Measurements from ENCODE around the gene SIM2. TPM values are rescaled to one million over a fixed set of nuclear protein-coding genes. Genes with fewer than 3 reads are reported as not detected.

The SIM2 gene
- total RNA-seq, 1 donor from 2014 or later, result not detected

- no peaks in the 10 kb centered on the region for H3K4me1 ChIP-seq
- DNase-seq (ENCODE audit: extremely low spot score in 2 of 2), result no peak
- no peaks in the 10 kb centered on the region for H3K36me3 ChIP-seq
- TF ChIP-seq POLR2AphosphoS5 (IDR thresholded peaks at IDR 0.05; ENCODE audit: insufficient read depth in 1 of 2, low read depth in 1 of 2) (no peak), CTCF (IDR thresholded peaks at IDR 0.05) (no peak), POLR2A (IDR thresholded peaks at IDR 0.05) (no peak)
- no peaks in the 10 kb centered on the region for H3K27me3 ChIP-seq
- H3K4me3 ChIP-seq, result no peak overlapping the region
- no peaks in the 10 kb centered on the region for H3K9me3 ChIP-seq
- intact Hi-C loops (cut with DNase I), result no loop called here
- no peak overlapping the region for H3K27ac ChIP-seq
Measured at GRCh38 chr21:36745459-36745858, 46.5 kb downstream of the SIM2 start.

GRCh38 chr21:36747041-36747814, 48.3 kb downstream of the SIM2 start:
- no peak for DNase-seq (ENCODE audit: extremely low spot score in 2 of 2)
- H3K27me3 ChIP-seq, result no peaks in the 10 kb centered on the region
- H3K36me3 ChIP-seq, result no peaks in the 10 kb centered on the region
- H3K4me1 ChIP-seq, result no peaks in the 10 kb centered on the region
- H3K4me3 ChIP-seq, result peak overlapping the region; percentile 24 to 40
- no peaks in the 10 kb centered on the region for H3K9me3 ChIP-seq
- intact Hi-C loops (cut with DNase I), result no loop called here
- TF ChIP-seq POLR2A (IDR thresholded peaks at IDR 0.05) (no peak), CTCF (IDR thresholded peaks at IDR 0.05) (no peak), POLR2AphosphoS5 (IDR thresholded peaks at IDR 0.05; ENCODE audit: insufficient read depth in 1 of 2, low read depth in 1 of 2) (no peak)
- H3K27ac ChIP-seq, result no peak overlapping the region

- Histone ChIP-seq H3K36me3 (no peaks in the 10 kb centered on the region), H3K27ac (no peak overlapping the region)
- intact Hi-C loops (cut with DNase I), result no loop called here
Measured at GRCh38 chr21:36747815-36748383, 49.0 kb downstream of the SIM2 start.

GRCh38 chr21:36749935-36750575, 51.1 kb downstream of the SIM2 start:
- DNase-seq (ENCODE audit: extremely low spot score in 2 of 2), result no peak
- Histone ChIP-seq H3K9me3 (no peaks in the 10 kb centered on the region), H3K4me3 (no peak overlapping the region), H3K27ac (no peak overlapping the region), H3K36me3 (no peaks in the 10 kb centered on the region), H3K27me3 (no peaks in the 10 kb centered on the region), H3K4me1 (no peaks in the 10 kb centered on the region)
- TF ChIP-seq CTCF (IDR thresholded peaks at IDR 0.05) (no peak), POLR2AphosphoS5 (IDR thresholded peaks at IDR 0.05; ENCODE audit: insufficient read depth in 1 of 2, low read depth in 1 of 2) (no peak), POLR2A (IDR thresholded peaks at IDR 0.05) (no peak)
- intact Hi-C loops (cut with DNase I), result no loop called here

More at GRCh38 chr21:36747815-36748383, 49.0 kb downstream of the SIM2 start:
- Histone ChIP-seq H3K4me1 (no peaks in the 10 kb centered on the region), H3K27me3 (no peaks in the 10 kb centered on the region), H3K9me3 (no peaks in the 10 kb centered on the region), H3K4me3 (peak overlapping the region; percentile 31 to 40)
- no peak for TF ChIP-seq POLR2AphosphoS5 (IDR thresholded peaks at IDR 0.05; ENCODE audit: insufficient read depth in 1 of 2, low read depth in 1 of 2)
- no peak for TF ChIP-seq CTCF (IDR thresholded peaks at IDR 0.05)
- no peak for TF ChIP-seq POLR2A (IDR thresholded peaks at IDR 0.05)
- no peak for DNase-seq (ENCODE audit: extremely low spot score in 2 of 2)
